DOHH2 (cell line): ENCODE results near the gene PACRG.

Experiments
- H3F3A ChIP-seq: fragments of 200-600 bp; sonication (generic), shearing (Covaris generic); 2 replicates; pipeline ENCODE4 v1.6.0; 2016; ENCODE audit warnings: antibody characterized with exemption, mild to moderate bottlenecking; ENCODE audit not compliant: control insufficient read depth, insufficient read depth
- H3K27ac ChIP-seq: fragments of 200-600 bp; sonication (generic); 2 replicates; pipeline ENCODE4 v1.5.1; 2014; ENCODE audit warnings: low read depth, mild to moderate bottlenecking, low read length, moderate library complexity
- H3K27me3 ChIP-seq: fragments of 200-600 bp; sonication (generic); 2 replicates; pipeline ENCODE4 v1.6.1; 2014; ENCODE audit warnings: mild to moderate bottlenecking, low read length, mixed read lengths; ENCODE audit not compliant: control insufficient read depth
- H3K36me3 ChIP-seq: fragments of 200-600 bp; sonication (generic); 2 replicates; pipeline ENCODE4 v1.6.1; 2014; ENCODE audit warnings: mild to moderate bottlenecking, low read length, moderate library complexity, mixed read lengths; ENCODE audit not compliant: control insufficient read depth
- H3K4me1 ChIP-seq: fragments of 200-600 bp; sonication (generic); 2 replicates; pipeline ENCODE4 v1.6.1; 2014; ENCODE audit warnings: mild to moderate bottlenecking, low read length, mixed read lengths; ENCODE audit not compliant: control insufficient read depth
- H3K4me2 ChIP-seq: fragments of 200-600 bp; sonication (generic); 2 replicates; pipeline ENCODE4 v1.6.0; 2014; ENCODE audit warnings: mild to moderate bottlenecking, low read length, moderate library complexity
- H3K4me3 ChIP-seq: fragments of 200-600 bp; sonication (generic); 2 replicates; pipeline ENCODE4 v1.5.1; 2014; ENCODE audit warnings: mild to moderate bottlenecking, low read length, mixed read lengths
- H3K79me2 ChIP-seq: fragments of 200-600 bp; sonication (generic); 2 replicates; pipeline ENCODE4 v1.6.1; 2014; ENCODE audit warnings: mild to moderate bottlenecking, low read length, mixed read lengths; ENCODE audit not compliant: control insufficient read depth
- H3K9me2 ChIP-seq: fragments of 200-600 bp; sonication (generic); replicated peaks from 2 replicates; pipeline ENCODE4 v1.6.1; 2014; ENCODE audit warnings: mild to moderate bottlenecking, low read length, mixed read lengths; ENCODE audit not compliant: control insufficient read depth
- H3K9me3 ChIP-seq: fragments of 200-600 bp; sonication (generic); 2 replicates; pipeline ENCODE4 v1.6.1; 2014; ENCODE audit warnings: antibody characterized with exemption, low read length, mixed read lengths; ENCODE audit not compliant: control insufficient read depth, insufficient read depth
- H4K20me1 ChIP-seq: fragments of 200-600 bp; sonication (generic); 2 replicates; pipeline ENCODE4 v1.6.0; 2014; ENCODE audit warnings: low read depth, mild to moderate bottlenecking, antibody characterized with exemption, low read length, moderate library complexity; ENCODE audit not compliant: control insufficient read depth, insufficient read depth
- EZH2phosphoT487 ChIP-seq: fragments of 200-600 bp; sonication (generic); IDR thresholded peaks from 2 replicates; pipeline ENCODE4 v1.6.1; 2017; ENCODE audit warnings: borderline replicate concordance, mild to moderate bottlenecking, antibody characterized with exemption, low read length, moderate library complexity, mixed read lengths
- TF ChIP-seq, protein P1 (sequence below): fragments of 200-600 bp; sonication (generic); IDR thresholded peaks from one replicate; pipeline ENCODE4 v1.5.1; 2014; ENCODE audit warnings: antibody characterized with exemption, mild to moderate bottlenecking, low read depth, low read length; ENCODE audit not compliant: poor library complexity, severe bottlenecking

The PACRG gene

DNA sequence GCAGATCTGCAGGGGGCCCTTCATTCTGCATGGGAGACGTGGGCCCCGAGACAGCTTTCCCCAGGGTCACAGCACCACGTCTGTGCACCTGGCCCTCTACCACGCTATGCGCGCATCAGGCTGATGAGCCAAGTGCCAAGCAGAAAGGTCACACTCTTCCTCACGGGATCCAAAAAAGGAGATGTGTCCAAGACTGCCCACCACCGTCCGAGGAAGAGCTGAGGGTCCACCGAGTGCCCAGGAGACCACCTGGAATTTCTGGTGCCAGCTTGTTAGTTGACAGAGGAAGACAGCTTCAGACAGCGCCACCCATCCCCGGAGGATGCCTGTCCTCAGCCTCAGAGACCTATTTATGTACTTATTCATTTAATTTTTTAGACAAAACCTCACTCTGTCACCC lies 609.2 kb downstream of the PACRG start:
- no peaks in the 10 kb centered on the region for H3F3A ChIP-seq
- no peak overlapping the region for H3K4me3 ChIP-seq
- H3K79me2 ChIP-seq, result no peaks in the 10 kb centered on the region
- H3K27ac ChIP-seq, result no peak overlapping the region
- no peaks in the 10 kb centered on the region for H3K9me2 ChIP-seq
- H3K9me3 ChIP-seq, result no peaks in the 10 kb centered on the region
- H3K4me2 ChIP-seq, result no peak overlapping the region
- H4K20me1 ChIP-seq, result no peaks in the 10 kb centered on the region
- no peaks in the 10 kb centered on the region for H3K4me1 ChIP-seq
- H3K27me3 ChIP-seq, result no peaks in the 10 kb centered on the region
- no peaks in the 10 kb centered on the region for H3K36me3 ChIP-seq
- TF ChIP-seq, protein P1, sequence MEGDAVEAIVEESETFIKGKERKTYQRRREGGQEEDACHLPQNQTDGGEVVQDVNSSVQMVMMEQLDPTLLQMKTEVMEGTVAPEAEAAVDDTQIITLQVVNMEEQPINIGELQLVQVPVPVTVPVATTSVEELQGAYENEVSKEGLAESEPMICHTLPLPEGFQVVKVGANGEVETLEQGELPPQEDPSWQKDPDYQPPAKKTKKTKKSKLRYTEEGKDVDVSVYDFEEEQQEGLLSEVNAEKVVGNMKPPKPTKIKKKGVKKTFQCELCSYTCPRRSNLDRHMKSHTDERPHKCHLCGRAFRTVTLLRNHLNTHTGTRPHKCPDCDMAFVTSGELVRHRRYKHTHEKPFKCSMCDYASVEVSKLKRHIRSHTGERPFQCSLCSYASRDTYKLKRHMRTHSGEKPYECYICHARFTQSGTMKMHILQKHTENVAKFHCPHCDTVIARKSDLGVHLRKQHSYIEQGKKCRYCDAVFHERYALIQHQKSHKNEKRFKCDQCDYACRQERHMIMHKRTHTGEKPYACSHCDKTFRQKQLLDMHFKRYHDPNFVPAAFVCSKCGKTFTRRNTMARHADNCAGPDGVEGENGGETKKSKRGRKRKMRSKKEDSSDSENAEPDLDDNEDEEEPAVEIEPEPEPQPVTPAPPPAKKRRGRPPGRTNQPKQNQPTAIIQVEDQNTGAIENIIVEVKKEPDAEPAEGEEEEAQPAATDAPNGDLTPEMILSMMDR, result no peak
- TF ChIP-seq EZH2phosphoT487, result no peak

DNA sequence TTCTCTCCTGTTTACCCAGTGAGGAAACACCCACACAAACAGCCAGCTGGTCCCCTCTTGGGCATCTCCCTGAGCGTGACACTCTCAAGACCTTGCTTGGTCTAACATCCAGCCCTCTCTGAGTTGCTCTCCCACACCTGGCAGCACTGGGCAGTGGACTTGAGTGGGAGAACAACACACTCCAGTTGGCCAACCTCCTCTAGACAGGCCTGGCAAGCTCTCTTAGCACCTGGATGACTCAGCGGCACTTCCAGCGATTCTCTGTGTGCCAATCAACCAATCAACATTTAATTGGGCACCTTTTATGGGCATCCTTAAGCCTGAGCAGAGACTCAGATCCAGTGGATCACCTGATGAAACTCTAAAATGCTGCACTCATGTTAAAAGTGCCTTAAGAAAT lies 610.2 kb downstream of the PACRG start:
- no peaks in the 10 kb centered on the region for H3K27me3 ChIP-seq
- TF ChIP-seq, protein P1, result no peak
- TF ChIP-seq EZH2phosphoT487, result no peak
- no peak overlapping the region for H3K27ac ChIP-seq
- H3K4me3 ChIP-seq, result no peak overlapping the region
- no peaks in the 10 kb centered on the region for H3F3A ChIP-seq
- H3K4me2 ChIP-seq, result no peak overlapping the region
- H3K36me3 ChIP-seq, result no peaks in the 10 kb centered on the region
- H3K9me3 ChIP-seq, result no peaks in the 10 kb centered on the region
- H3K4me1 ChIP-seq, result no peaks in the 10 kb centered on the region
- no peaks in the 10 kb centered on the region for H3K79me2 ChIP-seq
- H3K9me2 ChIP-seq, result no peaks in the 10 kb centered on the region
- H4K20me1 ChIP-seq, result no peaks in the 10 kb centered on the region

DNA sequence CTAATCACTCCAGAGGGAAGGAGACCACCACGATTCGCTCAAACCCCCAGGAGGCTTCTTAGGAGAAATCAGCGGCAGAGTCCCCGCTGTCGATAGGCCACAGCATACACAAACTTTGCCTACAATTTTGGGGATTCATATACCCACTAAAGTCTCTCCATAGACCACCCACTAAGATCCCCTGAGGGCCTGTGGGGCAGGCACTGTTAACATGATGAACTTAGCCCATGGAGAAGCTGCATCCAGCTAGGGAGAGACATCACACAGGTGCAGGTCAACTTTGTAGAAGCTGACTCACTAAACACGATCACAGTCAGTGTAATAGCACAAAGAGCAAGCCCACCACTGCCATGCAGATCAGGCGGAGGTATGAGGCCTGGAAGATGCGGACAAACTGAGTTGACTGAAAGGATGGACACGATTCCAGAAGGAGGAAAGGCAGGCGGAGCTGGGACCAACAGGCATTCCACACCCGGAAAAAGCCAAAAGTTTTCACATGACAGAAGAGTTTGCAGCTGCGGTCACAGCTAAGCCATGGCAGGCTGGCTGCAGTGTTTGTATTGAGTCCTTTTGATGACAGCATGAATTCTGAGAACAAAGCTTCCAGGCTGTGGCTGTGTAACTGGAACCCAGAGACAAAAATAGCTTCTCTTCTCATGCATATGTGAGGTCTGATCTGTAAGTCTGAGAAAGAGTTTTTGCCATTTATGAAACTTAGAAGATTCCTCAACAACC lies 611.1 kb downstream of the PACRG start:
- Histone ChIP-seq H3K36me3 (no peaks in the 10 kb centered on the region), H3K27me3 (no peaks in the 10 kb centered on the region)

More for the DNA sequence above, 611.1 kb downstream of the PACRG start:
- no peaks in the 10 kb centered on the region for H3K79me2 ChIP-seq
- no peak overlapping the region for H3K4me2 ChIP-seq
- H3K9me3 ChIP-seq, result no peaks in the 10 kb centered on the region
- H3K27ac ChIP-seq, result no peak overlapping the region
- no peaks in the 10 kb centered on the region for H3K9me2 ChIP-seq
- H3K4me1 ChIP-seq, result no peaks in the 10 kb centered on the region
- H3F3A ChIP-seq, result no peaks in the 10 kb centered on the region
- H4K20me1 ChIP-seq, result no peaks in the 10 kb centered on the region
- H3K4me3 ChIP-seq, result no peak overlapping the region
- no peak for TF ChIP-seq EZH2phosphoT487
- TF ChIP-seq, protein P1, result no peak
